Thyroid gland (tissue), 4 donors: ENCODE results near the gene CACNA1B. TPM values are rescaled to one million over a fixed set of nuclear protein-coding genes. Genes with fewer than 3 reads are reported as not detected.

Experiments used
- DNase-seq, 2 donors: peaks; one replicate each; pipeline ENCODE4 v3.0.0-alpha.2; 2019
- H3K27ac ChIP-seq, 3 donors: fragments of 200-600 bp; sonication (generic); 1 replicate in 2 of 3; 2 replicates in 1 of 3; pipeline ENCODE4 v1.5.1; 2016 to 2019; ENCODE audit warnings: mild to moderate bottlenecking in 1 of 3, moderate library complexity in 1 of 3
- H3K27me3 ChIP-seq: fragments of 200-600 bp; sonication (generic); one replicate; pipeline ENCODE4 v1.5.1; 2019
- H3K36me3 ChIP-seq, 2 donors: fragments of 200-600 bp; sonication (generic); one replicate each; pipeline ENCODE4 v1.5.1; 2016 to 2019
- H3K4me1 ChIP-seq, 2 donors: fragments of 200-600 bp; sonication (generic); one replicate each; pipeline ENCODE4 v1.5.1; 2017 to 2019
- H3K4me3 ChIP-seq, 3 donors: fragments of 200-600 bp; sonication (generic); replicated peaks in 1 of 3; 1 replicate in 2 of 3; 2 replicates in 1 of 3; pipeline ENCODE4 v1.5.1; 2016; ENCODE audit warnings: mild to moderate bottlenecking in 1 of 3
- H3K9me3 ChIP-seq: fragments of 200-600 bp; sonication (generic); one replicate; pipeline ENCODE4 v1.5.1; 2017
- CTCF ChIP-seq, 6 experiments: fragments of 200-600 bp in 3 of 6; fragments of 450-650 bp in 3 of 6; sonication (generic) in 3 of 6; IDR thresholded peaks; one replicate each; pipeline ENCODE4 v1.5.1; 2016 to 2019; ENCODE audit warnings: antibody characterized with exemption in 6 of 6, mild to moderate bottlenecking in 2 of 6, inconsistent platforms in 1 of 6, moderate library complexity in 1 of 6
- POLR2A ChIP-seq, 2 donors: fragments of 450-650 bp; IDR thresholded peaks; one replicate each; pipeline ENCODE4 v1.6.1; 2017; ENCODE audit warnings: antibody characterized with exemption in 2 of 2, mild to moderate bottlenecking in 2 of 2, moderate library complexity in 1 of 2
- WGBS, 2 donors: methylation state at CpG; one replicate each; pipeline ENCODE4 v1.1.5; 2017; 5-methylcytosine and 5-hydroxymethylcytosine counted together
- intact Hi-C: fragments of 100-400 bp; cut with DNase I; formaldehyde crosslinking; loops from one replicate; pipeline ENCODE4 v1.15.1; 2023
- total RNA-seq, 4 donors: library from RNA; depleted of rRNA; stranded (reverse); fragments of >200 nt; gene quantifications; one replicate each; pipeline ENCODE4 v1.2.3, GENCODE V29; 2016

Gene CACNA1B
- total RNA-seq, 4 donors from 2014 or later: 0.13 to 0.68 (median 0.35) TPM

GRCh38 chr9:138025908-138026307 lies 148.3 kb downstream of the CACNA1B start:
- H3K4me1 ChIP-seq: peaks cover 0 to 3% of the 10 kb centered on the region in 2 donors
- H3K27ac ChIP-seq: no peak overlapping the region
- no peak for DNase-seq
- H3K4me3 ChIP-seq: no peak overlapping the region
- intact Hi-C loops: no loop called here
- H3K36me3 ChIP-seq: no peaks in the 10 kb centered on the region
- H3K27me3 ChIP-seq: no peaks in the 10 kb centered on the region
- no peaks in the 10 kb centered on the region for H3K9me3 ChIP-seq
- no peak for TF ChIP-seq POLR2A (IDR thresholded peaks at IDR 0.05)
- no peak for TF ChIP-seq CTCF (IDR thresholded peaks at IDR 0.05)
- 91 to 92% methylated on average over 7 of the region's 7 CpGs for WGBS, 2 donors

- TF ChIP-seq CTCF (IDR thresholded peaks at IDR 0.05) (no peak), POLR2A (IDR thresholded peaks at IDR 0.05) (no peak)
- DNase-seq: no peak
- WGBS, 2 donors: 97 to 100% methylated on average over 1 of the region's 1 CpG
Observed at GRCh38 chr9:138028596-138028995, 151.0 kb downstream of the CACNA1B start.

GRCh38 chr9:138031186-138031585 lies 153.6 kb downstream of the CACNA1B start:
- DNase-seq: no peak
- Histone ChIP-seq H3K27me3 (no peaks in the 10 kb centered on the region), H3K27ac (no peak overlapping the region), H3K4me3 (no peak overlapping the region), H3K4me1 (no peaks in the 10 kb centered on the region), H3K9me3 (no peaks in the 10 kb centered on the region), H3K36me3 (no peaks in the 10 kb centered on the region)
- WGBS, 2 donors: 71 to 74% methylated on average over 3 of the region's 3 CpGs
- TF ChIP-seq POLR2A (IDR thresholded peaks at IDR 0.05) (no peak), CTCF (IDR thresholded peaks at IDR 0.05) (no peak)
- intact Hi-C loops: no loop called here

More at GRCh38 chr9:138028596-138028995, 151.0 kb downstream of the CACNA1B start:
- Histone ChIP-seq H3K36me3 (no peaks in the 10 kb centered on the region), H3K27me3 (no peaks in the 10 kb centered on the region), H3K4me1 (no peaks in the 10 kb centered on the region), H3K27ac (no peak overlapping the region), H3K4me3 (no peak overlapping the region), H3K9me3 (no peaks in the 10 kb centered on the region)
- intact Hi-C loops: no loop called here

- no peaks in the 10 kb centered on the region for H3K9me3 ChIP-seq
Observed at GRCh38 chr9:138033950-138034349, 156.4 kb downstream of the CACNA1B start.

GRCh38 chr9:138037140-138037539 lies 159.6 kb downstream of the CACNA1B start:
- no peak for DNase-seq
- no peak overlapping the region for H3K27ac ChIP-seq
- no peaks in the 10 kb centered on the region for H3K9me3 ChIP-seq
- 85 to 86% methylated on average over 6 of the region's 6 CpGs for WGBS, 2 donors
- H3K4me1 ChIP-seq: no peaks in the 10 kb centered on the region
- H3K36me3 ChIP-seq: no peaks in the 10 kb centered on the region
- no peaks in the 10 kb centered on the region for H3K27me3 ChIP-seq
- intact Hi-C loops: no loop called here
- H3K4me3 ChIP-seq: no peak overlapping the region
- TF ChIP-seq CTCF (IDR thresholded peaks at IDR 0.05) (no peak), POLR2A (IDR thresholded peaks at IDR 0.05) (no peak)

More at GRCh38 chr9:138033950-138034349, 156.4 kb downstream of the CACNA1B start:
- no peak for DNase-seq
- intact Hi-C loops: no loop called here
- WGBS, 2 donors: 84 to 87% methylated on average over 4 of the region's 4 CpGs
- no peak overlapping the region for H3K4me3 ChIP-seq
- no peaks in the 10 kb centered on the region for H3K36me3 ChIP-seq
- no peaks in the 10 kb centered on the region for H3K27me3 ChIP-seq
- no peaks in the 10 kb centered on the region for H3K4me1 ChIP-seq
- H3K27ac ChIP-seq: no peak overlapping the region
- TF ChIP-seq POLR2A (IDR thresholded peaks at IDR 0.05) (no peak), CTCF (IDR thresholded peaks at IDR 0.05) (no peak)
